MM.1S (cell line): Measurements from ENCODE around the gene FBXO42.

Experiments used
- DNase-seq: peaks from one replicate; pipeline ENCODE4 v3.0.0-alpha.2; 2015
- H2AFZ ChIP-seq: fragments of 300-600 bp; sonication (generic); 2 replicates; pipeline ENCODE4 v1.6.0; 2016; ENCODE audit warnings: antibody characterized with exemption, low read length
- H3F3A ChIP-seq: fragments of 300-600 bp; sonication (generic); 2 replicates; pipeline ENCODE4 v1.6.1; 2016; ENCODE audit warnings: mild to moderate bottlenecking, antibody characterized with exemption, low read length, moderate library complexity, mixed read lengths; ENCODE audit not compliant: insufficient read depth
- H3K27ac ChIP-seq: fragments of 300-600 bp; sonication (generic); 2 replicates; pipeline ENCODE4 v1.5.1; 2016; ENCODE audit warnings: mild to moderate bottlenecking, low read length
- H3K27me3 ChIP-seq: fragments of 300-600 bp; sonication (generic); replicated peaks from 2 replicates; pipeline ENCODE4 v1.6.0; 2016; ENCODE audit warnings: low read length; ENCODE audit not compliant: insufficient read depth
- H3K36me3 ChIP-seq: fragments of 300-600 bp; sonication (generic); replicated peaks from 2 replicates; pipeline ENCODE4 v1.6.1; 2016; ENCODE audit warnings: mild to moderate bottlenecking, low read length, mixed read lengths; ENCODE audit not compliant: insufficient read depth
- H3K4me1 ChIP-seq: fragments of 300-600 bp; sonication (generic); 2 replicates; pipeline ENCODE4 v1.6.1; 2016; ENCODE audit warnings: low read length, mixed read lengths
- H3K4me2 ChIP-seq: fragments of 300-600 bp; sonication (generic); 2 replicates; pipeline ENCODE4 v1.6.0; 2016; ENCODE audit warnings: low read depth, low read length
- H3K4me3 ChIP-seq: fragments of 300-600 bp; sonication (generic); 2 replicates; pipeline ENCODE4 v1.5.1; 2016; ENCODE audit warnings: low read length, mixed read lengths
- H3K79me2 ChIP-seq: fragments of 300-600 bp; sonication (generic); 2 replicates; pipeline ENCODE4 v1.6.1; 2016; ENCODE audit warnings: mixed run types, low read length, mixed read lengths
- H3K9ac ChIP-seq: fragments of 300-600 bp; sonication (generic); 2 replicates; pipeline ENCODE4 v1.6.1; 2016; ENCODE audit warnings: low read length, mixed read lengths
- H3K9me2 ChIP-seq: fragments of 300-600 bp; sonication (generic); replicated peaks from 2 replicates; pipeline ENCODE4 v1.6.1; 2016; ENCODE audit warnings: mild to moderate bottlenecking, low read length, mixed read lengths; ENCODE audit not compliant: insufficient read depth
- H3K9me3 ChIP-seq: fragments of 300-600 bp; sonication (generic); replicated peaks from 2 replicates; pipeline ENCODE4 v1.6.1; 2016; ENCODE audit warnings: mild to moderate bottlenecking, low read length, mixed read lengths; ENCODE audit not compliant: insufficient read depth
- H4K20me1 ChIP-seq: fragments of 300-600 bp; sonication (generic); 2 replicates; pipeline ENCODE4 v1.6.1; 2016; ENCODE audit warnings: mild to moderate bottlenecking, low read length, moderate library complexity, mixed read lengths; ENCODE audit not compliant: insufficient read depth
- EZH2 ChIP-seq: fragments of 300-600 bp; sonication (generic); optimal IDR thresholded peaks from 2 replicates; pipeline ENCODE3; 2017; ENCODE audit warnings: low read depth, mild to moderate bottlenecking, antibody characterized with exemption, low read length, mixed read lengths
- EZH2phosphoT487 ChIP-seq: fragments of 300-600 bp; sonication (generic); IDR thresholded peaks from 2 replicates; pipeline ENCODE4 v1.6.1; 2018; ENCODE audit warnings: antibody characterized with exemption, low read length
- TF ChIP-seq, protein P1 (sequence below): fragments of 300-600 bp; sonication (generic); IDR thresholded peaks from 2 replicates; pipeline ENCODE4 v1.5.1; 2016; ENCODE audit warnings: antibody characterized with exemption, low read length, mixed read lengths

The FBXO42 gene

DNA sequence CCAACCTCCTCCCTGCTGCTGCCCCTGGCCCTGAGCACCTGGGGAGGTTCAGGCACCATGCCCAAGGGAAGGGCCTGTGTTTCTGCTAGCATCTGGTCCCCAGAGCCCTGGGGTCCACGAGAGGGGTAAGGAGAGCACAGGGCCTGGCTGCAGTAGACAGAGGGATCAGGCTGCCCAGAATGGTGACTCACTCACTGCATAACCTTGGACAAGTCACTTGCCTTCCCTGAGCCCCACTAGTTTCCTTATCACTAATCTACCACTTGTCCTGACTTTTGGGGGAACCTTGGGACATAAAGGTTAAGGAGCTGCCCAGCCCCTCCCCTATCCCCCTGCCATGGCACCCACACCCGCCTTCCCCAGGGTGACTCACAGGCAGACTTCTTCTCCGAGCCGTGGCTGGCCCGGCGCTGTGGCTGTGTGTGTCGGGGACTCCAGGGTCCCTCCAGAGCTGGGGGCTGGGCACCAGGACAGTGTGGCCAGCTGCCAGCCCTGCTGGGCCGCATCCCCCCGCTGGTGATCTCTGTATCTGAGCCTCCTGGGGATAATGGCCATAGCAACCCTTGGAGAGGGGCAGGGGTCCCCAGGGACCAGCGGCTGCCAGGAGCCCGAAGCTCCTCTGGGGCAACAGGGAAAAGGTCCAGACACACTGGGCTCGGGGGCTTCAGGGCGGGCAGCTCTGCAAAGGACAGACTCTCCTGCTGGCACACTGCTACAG is 143.9 kb downstream of the FBXO42 start:
- H3K36me3 ChIP-seq = no peaks in the 10 kb centered on the region
- H4K20me1 ChIP-seq = no peaks in the 10 kb centered on the region
- no peak overlapping the region for H2AFZ ChIP-seq
- peaks cover 4% of the 10 kb centered on the region; the same call in 1 of the 2 replicates for H3F3A ChIP-seq
- no peak overlapping the region for H3K4me3 ChIP-seq
- H3K4me2 ChIP-seq = no peak overlapping the region
- H3K27ac ChIP-seq = no peak overlapping the region
- TF ChIP-seq EZH2phosphoT487 = no peak
- TF ChIP-seq, protein P1, sequence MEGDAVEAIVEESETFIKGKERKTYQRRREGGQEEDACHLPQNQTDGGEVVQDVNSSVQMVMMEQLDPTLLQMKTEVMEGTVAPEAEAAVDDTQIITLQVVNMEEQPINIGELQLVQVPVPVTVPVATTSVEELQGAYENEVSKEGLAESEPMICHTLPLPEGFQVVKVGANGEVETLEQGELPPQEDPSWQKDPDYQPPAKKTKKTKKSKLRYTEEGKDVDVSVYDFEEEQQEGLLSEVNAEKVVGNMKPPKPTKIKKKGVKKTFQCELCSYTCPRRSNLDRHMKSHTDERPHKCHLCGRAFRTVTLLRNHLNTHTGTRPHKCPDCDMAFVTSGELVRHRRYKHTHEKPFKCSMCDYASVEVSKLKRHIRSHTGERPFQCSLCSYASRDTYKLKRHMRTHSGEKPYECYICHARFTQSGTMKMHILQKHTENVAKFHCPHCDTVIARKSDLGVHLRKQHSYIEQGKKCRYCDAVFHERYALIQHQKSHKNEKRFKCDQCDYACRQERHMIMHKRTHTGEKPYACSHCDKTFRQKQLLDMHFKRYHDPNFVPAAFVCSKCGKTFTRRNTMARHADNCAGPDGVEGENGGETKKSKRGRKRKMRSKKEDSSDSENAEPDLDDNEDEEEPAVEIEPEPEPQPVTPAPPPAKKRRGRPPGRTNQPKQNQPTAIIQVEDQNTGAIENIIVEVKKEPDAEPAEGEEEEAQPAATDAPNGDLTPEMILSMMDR = no peak
- TF ChIP-seq EZH2 = no peak
- DNase-seq = no peak
- no peaks in the 10 kb centered on the region for H3K9me3 ChIP-seq
- H3K9ac ChIP-seq = no peak overlapping the region
- no peaks in the 10 kb centered on the region for H3K27me3 ChIP-seq
- H3K79me2 ChIP-seq = no peaks in the 10 kb centered on the region
- H3K9me2 ChIP-seq = no peaks in the 10 kb centered on the region
- H3K4me1 ChIP-seq = no peaks in the 10 kb centered on the region; the same call in 1 of the 2 replicates

DNA sequence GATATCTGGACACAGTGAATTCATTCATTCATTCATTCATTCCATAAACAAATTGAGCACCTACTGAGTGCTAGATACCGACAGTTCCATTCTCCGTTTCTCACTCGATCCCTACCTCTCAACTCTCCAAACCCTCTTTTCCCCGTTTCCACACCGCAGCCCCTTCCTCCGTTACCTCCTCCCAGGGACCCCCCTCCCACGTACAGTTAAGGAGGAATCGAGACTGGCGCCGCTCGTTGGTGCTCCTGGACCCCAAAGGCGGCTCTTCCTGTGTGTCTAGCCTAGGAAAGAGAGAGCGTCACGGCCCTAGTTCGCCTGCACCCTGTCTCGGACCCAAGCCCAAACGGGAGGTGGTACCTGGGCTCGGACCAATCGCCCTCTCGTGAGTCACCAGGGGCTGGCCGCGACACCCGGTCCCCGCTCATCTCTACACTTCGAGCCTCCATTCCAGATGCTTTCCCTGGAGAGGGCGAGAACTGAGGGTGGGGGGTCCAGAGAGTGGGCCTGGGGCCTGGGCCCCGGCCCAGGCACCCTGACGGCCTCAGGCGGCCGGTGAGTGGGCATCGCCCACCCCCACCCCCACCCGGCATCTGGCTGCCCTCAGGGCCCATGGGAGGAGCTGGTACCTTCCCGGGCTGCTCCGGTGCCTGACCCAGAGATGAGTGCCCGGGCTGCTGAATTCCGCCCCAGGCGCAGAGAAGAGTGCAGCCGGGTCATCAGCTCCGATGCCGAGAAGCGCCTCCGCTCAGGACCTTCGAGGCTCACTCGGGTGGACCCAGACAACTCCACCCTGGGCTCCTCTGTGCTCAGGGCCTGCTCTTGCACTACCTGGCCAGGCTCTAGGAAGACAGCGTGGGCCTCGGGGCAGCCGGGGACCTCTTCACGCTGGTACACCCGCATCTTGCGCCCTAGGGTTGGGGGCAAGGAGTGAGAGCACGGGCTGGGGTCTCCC is 144.7 kb downstream of the FBXO42 start:
- Histone ChIP-seq H3K79me2 (no peaks in the 10 kb centered on the region), H3K9ac (peak overlapping the region; percentile 60; the same call in 1 of the 2 replicates), H3K4me1 (no peaks in the 10 kb centered on the region; the same call in 1 of the 2 replicates), H3F3A (peaks cover 4% of the 10 kb centered on the region; the same call in 1 of the 2 replicates), H4K20me1 (no peaks in the 10 kb centered on the region), H3K27me3 (no peaks in the 10 kb centered on the region), H3K4me2 (peak overlapping the region; percentile 44), H3K9me2 (no peaks in the 10 kb centered on the region), H3K36me3 (no peaks in the 10 kb centered on the region), H3K27ac (peak overlapping the region; percentile 79; the same call in 1 of the 2 replicates), H3K9me3 (no peaks in the 10 kb centered on the region), H2AFZ (peak overlapping the region; percentile 93), H3K4me3 (peak overlapping the region; percentile 65)
- DNase-seq = no peak
- TF ChIP-seq, protein P1 = no peak
- TF ChIP-seq EZH2phosphoT487 (no peak), EZH2 (no peak)

DNA sequence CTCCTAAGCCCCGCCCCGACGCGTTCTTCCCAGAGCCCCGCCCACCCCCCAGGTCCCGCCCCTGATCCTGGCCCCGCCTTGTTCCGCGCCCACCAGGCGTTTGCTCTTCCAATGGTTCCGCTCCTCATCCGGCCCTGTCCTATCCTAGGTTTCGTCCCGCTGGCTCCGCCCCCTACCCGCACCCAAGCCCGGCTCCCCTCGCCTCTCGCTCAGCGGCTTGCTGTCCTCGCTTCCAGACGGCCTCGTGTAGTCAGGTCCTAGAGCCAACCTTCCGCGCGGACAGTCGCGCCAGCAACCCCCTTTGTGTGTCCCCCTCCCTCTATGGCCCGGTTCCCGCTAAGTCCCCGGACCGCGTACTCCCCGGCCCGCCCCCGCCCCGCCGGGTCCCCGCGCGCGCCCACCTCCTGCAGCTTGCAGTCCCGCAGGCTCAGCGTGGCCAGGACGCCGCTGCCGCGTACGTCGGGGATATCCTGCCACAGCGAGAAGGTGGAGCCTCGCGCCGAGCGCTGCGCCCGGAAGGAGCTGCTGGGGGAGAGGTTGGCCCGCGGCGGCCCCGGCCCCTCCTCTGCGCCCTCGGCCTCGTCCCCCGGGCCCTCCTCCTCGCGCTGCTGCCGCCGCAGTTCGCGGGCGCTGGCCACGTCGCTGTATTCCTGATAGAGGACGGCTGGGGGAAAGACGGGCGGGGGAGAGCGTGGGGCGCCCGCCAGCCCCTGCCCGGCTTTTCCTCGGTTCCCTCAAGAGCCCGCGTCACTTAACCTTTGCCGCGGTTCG is 145.5 kb downstream of the FBXO42 start:
- Histone ChIP-seq H3K9me2 (no peaks in the 10 kb centered on the region), H3K36me3 (no peaks in the 10 kb centered on the region), H3K27ac (peak overlapping the region; percentile 79), H3K9ac (peak overlapping the region; percentile 60), H3K4me2 (peak overlapping the region; percentile 96), H3K79me2 (no peaks in the 10 kb centered on the region), H3K4me3 (peak overlapping the region; percentile 65), H3F3A (peaks cover 4% of the 10 kb centered on the region; the same call in 1 of the 2 replicates), H3K27me3 (no peaks in the 10 kb centered on the region), H2AFZ (peak overlapping the region; percentile 93), H3K9me3 (no peaks in the 10 kb centered on the region), H3K4me1 (no peaks in the 10 kb centered on the region; the same call in 1 of the 2 replicates), H4K20me1 (no peaks in the 10 kb centered on the region)
- TF ChIP-seq, protein P1 = no peak
- TF ChIP-seq EZH2 (no peak), EZH2phosphoT487 (no peak)
- peak; percentile 87 for DNase-seq
